Activated CD8-positive, alpha-beta memory T cell treated with anti-CD3 and anti-CD28 coated beads, Interleukin-2, amount 10 ng/mL, durations not matched to agents 7 days and 5 days (primary cell): Measurements from ENCODE around the gene NQO2. TPM values are rescaled to one million over a fixed set of nuclear protein-coding genes. Genes with fewer than 3 reads are reported as not detected.
"Not testable (repeated sequence)": the region's sequence is repeated elsewhere in the genome, so short reads cannot be mapped to it uniquely, and the experiment has no call there.

Experiments used
- ATAC-seq: fragments of 150-1000 bp; cut with Tn5 transposase; one replicate; pipeline ENCODE4 v1.10.0; 2021; ENCODE audit warnings: moderate library complexity
- CTCF ChIA-PET: fragments of 350-600 bp; sonication (Branson Sonifier 250); formaldehyde crosslinking; loops from one replicate; lab custom pipeline; 2021; ENCODE audit warnings: antibody characterized with exemption; lab: Charles Lee
- DNase-seq: peaks from one replicate; pipeline ENCODE4 v3.0.0-alpha.2; 2020
- H3K27ac Mint-ChIP-seq: one replicate; pipeline ENCODE4 v1.8.0; 2021; ENCODE audit warnings: mild to moderate bottlenecking, mixed read lengths
- H3K27me3 Mint-ChIP-seq: one replicate; pipeline ENCODE4 v1.8.0; 2021; ENCODE audit warnings: mixed read lengths
- H3K36me3 Mint-ChIP-seq: one replicate; pipeline ENCODE4 v1.8.0; 2021; ENCODE audit warnings: mild to moderate bottlenecking, mixed read lengths
- H3K4me1 Mint-ChIP-seq: one replicate; pipeline ENCODE4 v1.8.0; 2021; ENCODE audit warnings: mixed read lengths
- H3K4me3 Mint-ChIP-seq: one replicate; pipeline ENCODE4 v1.8.0; 2021; ENCODE audit warnings: mild to moderate bottlenecking, moderate library complexity, mixed read lengths
- H3K9me3 Mint-ChIP-seq: one replicate; pipeline ENCODE4 v1.8.0; 2022; ENCODE audit warnings: low read depth, mixed read lengths
- total RNA-seq, 2 experiments: library from RNA; stranded (reverse); gene quantifications; one replicate each; pipeline ENCODE4 v1.2.3, GENCODE V29; 2021

NQO2 gene
- total RNA-seq, 2 experiments from 2014 or later: 11.9 to 14.5 TPM

GRCh38 chr6:3001146-3001772 lies 1.6 kb downstream of the NQO2 start:
- H3K4me1 Mint-ChIP-seq: peaks cover 32% of the 10 kb centered on the region
- H3K4me3 Mint-ChIP-seq: no peak overlapping the region
- CTCF ChIA-PET: interaction anchor here (1.0 to 7.1 kb wide), 20 partner anchors 9 to 250 kb away, joined by 3 to 56 read pairs (median 6); partner anchors contain the start of genes RIPK1 and WRNIP1
- H3K9me3 Mint-ChIP-seq: no peaks in the 10 kb centered on the region
- ATAC-seq (no peak), DNase-seq (no peak)
- peaks cover 17% of the 10 kb centered on the region for H3K36me3 Mint-ChIP-seq
- no peak overlapping the region for H3K27ac Mint-ChIP-seq
- no peaks in the 10 kb centered on the region for H3K27me3 Mint-ChIP-seq

- Mint-ChIP-seq H3K4me1 (peaks cover 32% of the 10 kb centered on the region), H3K9me3 (no peaks in the 10 kb centered on the region), H3K36me3 (peaks cover 22% of the 10 kb centered on the region), H3K27me3 (no peaks in the 10 kb centered on the region), H3K4me3 (peak overlapping the region; percentile 34), H3K27ac (peak overlapping the region; percentile 59)
- CTCF ChIA-PET: interaction anchor here (1.0 to 7.1 kb wide), 19 partner anchors 8 to 250 kb away, joined by 3 to 56 read pairs (median 6); partner anchors contain the start of genes RIPK1 and WRNIP1
- DNase-seq (peak; percentile 51), ATAC-seq (peak; percentile 8)
These were observed 2.1 kb downstream of the NQO2 start for GRCh38 chr6:3001773-3002293.

- not testable (repeated sequence) for H3K9me3 Mint-ChIP-seq, ATAC-seq, DNase-seq, H3K27me3 Mint-ChIP-seq, H3K4me3 Mint-ChIP-seq
- Mint-ChIP-seq H3K4me1 (peaks cover 28% of the 10 kb centered on the region), H3K36me3 (peaks cover 32% of the 10 kb centered on the region), H3K27ac (peak overlapping the region; percentile 47)
- CTCF ChIA-PET: interaction anchor here (1.5 to 7.1 kb wide), 4 partner anchors 13 to 50 kb away, joined by 3 to 56 read pairs (median 30); no protein-coding TSS in a partner anchor
These were observed 3.5 kb downstream of the NQO2 start for GRCh38 chr6:3003226-3003625.

GRCh38 chr6:3005077-3005476 lies 5.4 kb downstream of the NQO2 start:
- Mint-ChIP-seq H3K27ac (no peak overlapping the region), H3K4me1 (peaks cover 21% of the 10 kb centered on the region), H3K4me3 (no peak overlapping the region), H3K9me3 (peaks cover 2% of the 10 kb centered on the region), H3K36me3 (peaks cover 47% of the 10 kb centered on the region), H3K27me3 (no peaks in the 10 kb centered on the region)
- ATAC-seq (no peak), DNase-seq (no peak)
- CTCF ChIA-PET: no interaction called here

GRCh38 chr6:3005874-3006273 lies 6.2 kb downstream of the NQO2 start:
- H3K9me3 Mint-ChIP-seq: peaks cover 5% of the 10 kb centered on the region
- CTCF ChIA-PET: no interaction called here
- H3K27me3 Mint-ChIP-seq: no peaks in the 10 kb centered on the region
- H3K4me1 Mint-ChIP-seq: peaks cover 21% of the 10 kb centered on the region
- ATAC-seq: no peak
- H3K4me3 Mint-ChIP-seq: no peak overlapping the region
- DNase-seq: no peak
- no peak overlapping the region for H3K27ac Mint-ChIP-seq
- peaks cover 55% of the 10 kb centered on the region for H3K36me3 Mint-ChIP-seq

GRCh38 chr6:3006476-3006875 lies 6.8 kb downstream of the NQO2 start:
- ATAC-seq: no peak
- Mint-ChIP-seq H3K27ac (no peak overlapping the region), H3K36me3 (peaks cover 61% of the 10 kb centered on the region), H3K9me3 (peaks cover 11% of the 10 kb centered on the region), H3K27me3 (no peaks in the 10 kb centered on the region), H3K4me1 (peaks cover 17% of the 10 kb centered on the region), H3K4me3 (no peak overlapping the region)
- no peak for DNase-seq
- CTCF ChIA-PET: no interaction called here

GRCh38 chr6:3007571-3007970 lies 7.9 kb downstream of the NQO2 start:
- CTCF ChIA-PET: interaction anchor here (0.6 kb wide), 1 partner anchor 46 kb away, joined by 3 read pairs; no protein-coding TSS in a partner anchor
- no peak for ATAC-seq
- H3K27me3 Mint-ChIP-seq: no peaks in the 10 kb centered on the region

GRCh38 chr6:3008712-3009265 lies 9.1 kb downstream of the NQO2 start:
- CTCF ChIA-PET, H3K27me3 Mint-ChIP-seq, DNase-seq, H3K27ac Mint-ChIP-seq, H3K4me3 Mint-ChIP-seq, H3K4me1 Mint-ChIP-seq, ATAC-seq: not testable (repeated sequence)
- Mint-ChIP-seq H3K36me3 (peaks cover 73% of the 10 kb centered on the region), H3K9me3 (peaks cover 18% of the 10 kb centered on the region)

More at GRCh38 chr6:3007571-3007970, 7.9 kb downstream of the NQO2 start:
- peaks cover 18% of the 10 kb centered on the region for H3K9me3 Mint-ChIP-seq
- H3K36me3 Mint-ChIP-seq: peaks cover 70% of the 10 kb centered on the region
- DNase-seq: no peak
- H3K27ac Mint-ChIP-seq: no peak overlapping the region
- no peak overlapping the region for H3K4me3 Mint-ChIP-seq
- peaks cover 8% of the 10 kb centered on the region for H3K4me1 Mint-ChIP-seq

- CTCF ChIA-PET: interaction anchor here (1.2 kb wide), 1 partner anchor 8 kb away, joined by 7 read pairs; no protein-coding TSS in a partner anchor
- Mint-ChIP-seq H3K36me3 (peaks cover 68% of the 10 kb centered on the region), H3K9me3 (peaks cover 18% of the 10 kb centered on the region), H3K4me1 (peaks cover 6% of the 10 kb centered on the region), H3K27ac (no peak overlapping the region), H3K4me3 (no peak overlapping the region), H3K27me3 (no peaks in the 10 kb centered on the region)
- DNase-seq (no peak), ATAC-seq (no peak)
These were observed 10.2 kb downstream of the NQO2 start for GRCh38 chr6:3009930-3010329.

GRCh38 chr6:3011158-3011557 lies 11.5 kb downstream of the NQO2 start:
- DNase-seq (no peak), ATAC-seq (no peak)
- CTCF ChIA-PET: no interaction called here
- Mint-ChIP-seq H3K4me1 (peaks cover 6% of the 10 kb centered on the region), H3K36me3 (peaks cover 69% of the 10 kb centered on the region), H3K27ac (no peak overlapping the region), H3K4me3 (no peak overlapping the region), H3K27me3 (no peaks in the 10 kb centered on the region), H3K9me3 (peaks cover 18% of the 10 kb centered on the region)

- peaks cover 6% of the 10 kb centered on the region for H3K4me1 Mint-ChIP-seq
- peaks cover 67% of the 10 kb centered on the region for H3K36me3 Mint-ChIP-seq
- H3K27me3 Mint-ChIP-seq: no peaks in the 10 kb centered on the region
- no peak overlapping the region for H3K27ac Mint-ChIP-seq
- CTCF ChIA-PET: no interaction called here
- DNase-seq (no peak), ATAC-seq (no peak)
- H3K4me3 Mint-ChIP-seq: no peak overlapping the region
- peaks cover 18% of the 10 kb centered on the region for H3K9me3 Mint-ChIP-seq
These were observed 11.9 kb downstream of the NQO2 start for GRCh38 chr6:3011592-3011991.

- CTCF ChIA-PET: interaction anchor here (0.6 kb wide), 1 partner anchor 13 kb away, joined by 3 read pairs; no protein-coding TSS in a partner anchor
- Mint-ChIP-seq H3K27ac (no peak overlapping the region), H3K27me3 (no peaks in the 10 kb centered on the region), H3K4me3 (no peak overlapping the region), H3K4me1 (peaks cover 8% of the 10 kb centered on the region), H3K36me3 (peaks cover 67% of the 10 kb centered on the region), H3K9me3 (peaks cover 18% of the 10 kb centered on the region)
- no peak for ATAC-seq
- DNase-seq: no peak
These were observed 13.8 kb downstream of the NQO2 start for GRCh38 chr6:3013486-3013885.

- peaks cover 9% of the 10 kb centered on the region for H3K4me1 Mint-ChIP-seq
- H3K36me3 Mint-ChIP-seq: peaks cover 63% of the 10 kb centered on the region
- H3K27me3 Mint-ChIP-seq: no peaks in the 10 kb centered on the region
- H3K27ac Mint-ChIP-seq: no peak overlapping the region
- peaks cover 16% of the 10 kb centered on the region for H3K9me3 Mint-ChIP-seq
- no peak for ATAC-seq
- H3K4me3 Mint-ChIP-seq: no peak overlapping the region
- CTCF ChIA-PET: interaction anchor here (0.6 to 3.7 kb wide), 2 partner anchors 12 to 13 kb away, joined by 3 to 15 read pairs; no protein-coding TSS in a partner anchor
- no peak for DNase-seq
These were observed 14.4 kb downstream of the NQO2 start for GRCh38 chr6:3013901-3014674.
